HG03520 (cell line): Measurements from ENCODE around the gene FAT3.

Experiments
- ATAC-seq: cut with Tn5 transposase; IDR thresholded peaks from one replicate; pipeline ENCODE4 v1.9.1; 2021; ENCODE audit warnings: mild to moderate bottlenecking, moderate library complexity; ENCODE audit not compliant: unreplicated experiment

Gene FAT3

DNA sequence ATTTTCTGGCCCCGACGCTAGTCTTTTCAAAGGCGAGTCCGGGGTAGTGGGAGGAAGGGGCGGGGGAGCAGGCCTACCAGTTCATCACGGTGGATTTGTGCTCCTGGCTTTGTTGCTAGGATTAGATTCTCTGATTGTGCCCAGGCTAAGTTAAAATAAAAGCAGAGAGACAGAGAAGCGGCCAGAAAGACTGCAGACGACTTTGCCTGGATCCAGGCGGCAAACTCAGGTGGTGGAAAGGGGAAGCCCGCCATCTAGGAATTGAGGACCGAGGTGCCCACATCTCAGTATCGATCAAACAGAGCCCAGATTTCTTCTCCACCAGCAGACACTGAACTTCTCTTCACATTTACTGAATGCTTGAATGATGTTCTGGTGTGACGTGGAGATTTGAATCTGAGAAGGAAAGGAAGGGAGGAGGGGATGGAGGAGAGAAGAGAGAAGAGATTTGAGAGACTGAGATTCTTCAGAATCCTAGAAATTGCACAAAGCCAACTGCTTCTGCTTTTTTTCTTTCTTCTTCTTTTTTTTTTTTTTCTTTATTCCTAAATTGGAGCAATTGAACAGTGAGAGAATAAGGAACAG, 2.7 kb downstream of the FAT3 start:
- no peak for ATAC-seq

DNA sequence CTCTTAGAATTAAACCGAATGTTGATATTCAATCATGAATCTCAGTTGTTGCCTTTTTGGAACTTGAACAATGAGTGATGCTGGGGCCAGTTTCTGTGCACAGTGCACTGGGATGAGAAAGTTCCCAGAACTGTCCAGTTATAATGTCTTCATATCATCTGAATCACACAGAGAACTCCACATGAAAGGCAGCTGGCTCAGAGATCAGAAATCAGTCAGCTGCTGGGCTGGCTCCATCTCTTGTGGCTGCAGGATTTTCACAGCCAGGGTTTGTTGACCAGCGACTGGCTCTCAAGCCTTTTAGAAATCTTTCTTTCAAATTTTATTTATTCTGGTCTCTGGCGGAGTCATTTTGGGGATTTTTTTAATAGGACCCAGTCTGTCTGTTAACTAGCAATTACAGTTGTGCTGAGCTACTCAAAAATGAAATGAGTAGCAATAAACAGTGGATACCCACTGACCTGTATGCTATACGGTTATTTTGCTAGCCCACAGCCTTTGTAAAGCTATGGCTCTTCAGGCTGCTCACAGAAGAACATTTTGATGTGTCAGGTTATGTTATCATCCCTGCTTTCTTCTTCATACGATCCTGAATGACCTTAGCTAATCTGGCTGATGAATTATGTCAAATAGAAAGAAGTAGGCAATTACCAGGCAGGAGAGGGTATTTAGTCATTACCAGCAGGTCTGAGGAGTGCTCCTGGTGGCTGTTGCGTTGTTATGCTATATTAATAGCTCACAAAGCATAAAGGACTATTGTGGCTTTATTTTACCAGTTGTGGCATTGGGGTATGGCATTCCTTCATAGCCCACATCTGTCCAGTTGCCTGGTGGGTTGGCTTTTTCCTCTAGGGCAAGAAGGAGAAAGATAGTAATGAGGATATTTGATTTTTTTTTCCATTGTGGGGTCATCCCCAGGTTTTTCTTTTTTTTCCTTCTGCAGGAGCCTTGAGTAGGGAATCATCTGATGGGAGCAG, 3.6 kb downstream of the FAT3 start:
- ATAC-seq: no peak

DNA sequence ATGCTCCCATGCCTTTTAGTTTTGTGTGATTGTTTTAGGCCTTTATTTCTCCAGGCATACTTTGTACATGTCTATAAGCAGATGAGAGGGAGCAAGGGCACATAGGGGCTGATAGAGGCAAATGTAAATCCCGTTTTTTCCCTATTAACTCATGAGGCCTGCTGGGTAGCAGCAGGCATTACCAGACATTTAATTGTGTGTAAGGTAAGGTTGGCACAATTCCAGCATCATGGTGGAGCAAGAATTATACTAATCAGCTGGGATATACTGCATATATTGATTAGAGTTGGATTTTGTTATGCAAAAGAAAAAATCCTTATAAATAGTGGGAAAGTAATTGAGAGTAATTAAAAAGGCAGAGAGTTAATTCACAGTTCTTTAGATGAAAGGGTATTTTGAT, 12.2 kb downstream of the FAT3 start:
- no peak for ATAC-seq

DNA sequence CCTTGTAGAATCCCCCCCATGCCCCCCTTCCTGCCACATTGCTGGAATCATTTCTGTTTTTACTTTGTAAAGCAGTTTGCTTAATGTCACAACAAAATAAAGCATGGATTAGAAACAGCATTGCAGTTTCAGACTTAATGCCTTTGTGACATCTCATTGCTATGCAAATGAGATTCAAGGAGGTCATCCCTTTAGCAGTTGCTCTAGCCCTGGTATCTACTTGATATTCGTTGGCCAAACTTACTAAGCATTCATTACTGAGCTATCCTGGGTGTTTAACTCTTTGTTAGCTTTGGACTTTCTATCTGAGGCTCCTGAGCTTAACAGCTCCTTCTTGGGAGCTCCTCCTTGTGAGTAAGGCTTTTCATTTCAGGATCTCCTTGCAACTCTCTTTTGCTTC, 16.3 kb downstream of the FAT3 start:
- ATAC-seq: no peak

DNA sequence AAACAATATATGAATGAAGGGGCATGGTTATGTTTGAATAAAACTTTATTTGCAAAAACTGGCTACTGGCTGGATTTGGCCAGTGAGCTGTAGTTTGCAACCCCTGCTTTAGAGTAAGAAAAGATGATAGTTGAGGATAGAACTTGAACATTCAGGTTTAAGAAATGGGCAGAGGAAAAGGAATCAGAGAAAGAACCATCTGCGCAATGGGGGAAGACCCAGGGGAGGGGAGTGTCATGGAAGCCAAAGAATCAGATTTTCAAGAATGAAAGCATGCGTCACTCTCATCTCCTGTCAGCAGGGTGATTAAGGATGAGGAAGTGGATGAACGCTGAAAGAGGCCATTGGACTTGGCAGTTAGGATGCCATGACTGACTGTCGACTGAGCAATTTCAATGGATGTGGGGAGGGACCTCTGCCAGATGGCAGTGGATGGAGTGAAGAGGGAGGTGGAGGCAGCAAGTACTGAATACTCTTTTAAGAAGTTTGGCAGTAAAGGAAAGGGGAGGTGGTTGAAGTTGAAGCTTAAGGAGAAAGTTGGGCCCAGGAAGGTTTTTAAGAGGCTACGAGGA, 21.2 kb downstream of the FAT3 start:
- no peak for ATAC-seq

DNA sequence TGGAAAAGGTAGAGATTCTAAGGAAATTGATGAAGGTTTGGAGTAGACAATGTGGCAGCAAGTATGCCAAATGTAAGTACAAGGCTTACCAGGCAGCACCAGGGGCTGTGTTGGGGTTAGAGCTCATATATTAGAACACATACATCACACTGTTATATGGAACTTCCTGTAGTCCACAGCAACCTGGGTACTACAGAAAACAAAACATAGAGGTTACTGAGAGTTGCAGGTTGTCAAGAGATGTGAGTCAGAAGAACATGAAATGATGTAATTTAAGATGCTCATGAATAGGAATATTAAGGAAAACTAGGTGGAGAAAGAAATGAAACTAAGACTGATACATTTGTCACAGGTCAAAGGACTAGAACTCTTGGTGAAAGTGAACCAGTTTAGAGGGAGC, 22.0 kb downstream of the FAT3 start:
- no peak for ATAC-seq

DNA sequence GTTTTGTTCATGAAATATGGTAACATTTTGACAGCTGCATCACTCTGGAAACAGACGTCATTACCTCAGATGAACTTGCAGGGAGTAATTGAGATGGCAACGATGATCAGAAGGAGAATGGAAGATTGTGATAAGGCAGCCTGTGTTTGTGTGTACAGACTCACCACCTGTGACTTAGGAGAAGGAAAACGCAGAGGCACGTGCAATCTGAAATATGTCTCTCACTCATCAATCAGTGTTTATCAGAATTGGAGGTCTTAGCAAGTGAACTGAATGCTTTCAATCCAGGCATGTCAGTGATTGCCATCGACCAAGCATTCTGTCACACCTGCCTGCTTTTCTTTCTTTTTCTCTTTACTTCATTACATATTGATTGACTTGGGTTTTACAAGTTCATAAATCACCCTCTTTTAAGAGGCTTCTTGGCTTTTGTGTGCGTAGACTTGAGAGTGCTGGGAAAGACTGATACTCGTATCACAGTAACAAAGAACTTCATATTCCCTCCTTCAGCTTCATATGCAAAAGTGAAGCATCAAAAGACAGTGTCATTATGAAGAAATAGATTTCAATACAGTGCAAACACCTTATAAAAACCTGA, 24.6 kb downstream of the FAT3 start:
- no peak for ATAC-seq

DNA sequence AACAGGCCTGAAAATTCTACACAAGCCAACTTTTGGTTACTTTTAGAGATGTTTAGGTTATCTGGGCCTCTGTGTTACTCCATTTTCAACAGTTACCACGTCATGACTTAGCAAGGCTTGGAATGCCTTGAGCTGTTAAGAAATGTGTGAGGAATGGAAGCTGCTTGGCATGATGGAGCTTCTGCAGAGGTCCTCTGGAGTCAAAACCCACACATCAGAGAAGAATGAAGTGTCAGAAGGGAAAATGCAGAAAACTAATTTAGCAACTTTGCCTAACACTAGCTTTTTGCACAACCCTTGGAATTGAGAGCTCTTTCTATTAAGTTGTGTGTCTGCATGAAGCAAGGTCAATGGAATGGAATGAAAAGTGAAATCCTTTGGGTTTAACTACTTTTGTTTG, 27.4 kb downstream of the FAT3 start:
- ATAC-seq: no peak

DNA sequence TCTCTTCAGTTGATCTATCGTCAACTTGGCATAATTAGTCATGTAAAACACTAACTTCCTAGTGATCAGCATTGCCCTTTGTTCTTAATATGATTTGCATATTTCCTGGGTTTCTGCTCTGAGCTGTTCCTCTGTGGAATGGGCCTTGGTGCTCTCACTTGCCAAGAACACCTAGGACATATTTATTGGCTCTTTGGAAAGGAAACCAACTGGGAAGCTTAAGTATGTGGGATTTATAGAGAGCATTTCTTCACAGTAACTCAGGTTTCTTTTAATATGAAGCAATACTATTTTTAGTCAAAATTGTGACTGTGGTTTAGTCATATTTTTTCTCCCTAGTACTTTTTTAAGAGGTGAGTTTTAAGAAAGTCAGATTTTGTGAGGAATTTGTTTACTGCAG, 28.8 kb downstream of the FAT3 start:
- ATAC-seq: no peak

DNA sequence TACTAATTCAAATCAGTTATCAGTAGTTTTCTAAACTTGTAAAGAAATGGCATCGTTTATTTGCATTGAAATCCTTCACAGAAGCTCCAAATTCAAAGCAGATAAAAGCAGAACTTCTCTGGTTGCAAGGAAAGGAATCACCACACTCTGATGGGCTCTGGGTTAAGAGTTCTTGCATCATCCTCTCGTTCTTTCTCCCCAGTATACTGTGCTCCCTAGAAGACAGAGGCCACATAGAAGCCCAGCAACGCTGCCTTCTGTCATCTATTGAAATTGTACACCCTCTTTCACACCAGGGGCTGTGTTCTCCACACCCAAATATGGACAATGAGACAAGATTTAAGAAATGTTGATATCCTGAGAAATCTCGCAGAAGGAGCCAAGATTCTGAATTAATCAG, 29.3 kb downstream of the FAT3 start:
- ATAC-seq: no peak

DNA sequence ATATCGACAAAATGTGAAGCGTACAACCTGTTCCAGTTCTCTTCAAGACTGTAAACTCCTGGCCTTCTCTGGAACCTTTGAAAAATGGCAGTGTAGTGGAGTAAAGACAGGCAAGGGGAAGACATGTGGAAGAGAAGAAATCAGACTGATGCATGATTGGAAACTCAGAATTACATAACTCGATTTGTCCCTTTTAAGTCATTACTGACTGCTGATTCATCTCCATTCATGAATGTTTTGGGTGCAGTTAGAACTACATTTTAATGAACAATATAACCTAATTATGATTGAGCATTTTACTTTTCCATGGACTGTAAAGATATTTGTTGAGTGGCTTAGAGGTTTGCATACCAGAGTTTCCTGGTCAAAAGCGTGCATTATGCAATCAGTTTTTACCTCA, 32.9 kb downstream of the FAT3 start:
- no peak for ATAC-seq

DNA sequence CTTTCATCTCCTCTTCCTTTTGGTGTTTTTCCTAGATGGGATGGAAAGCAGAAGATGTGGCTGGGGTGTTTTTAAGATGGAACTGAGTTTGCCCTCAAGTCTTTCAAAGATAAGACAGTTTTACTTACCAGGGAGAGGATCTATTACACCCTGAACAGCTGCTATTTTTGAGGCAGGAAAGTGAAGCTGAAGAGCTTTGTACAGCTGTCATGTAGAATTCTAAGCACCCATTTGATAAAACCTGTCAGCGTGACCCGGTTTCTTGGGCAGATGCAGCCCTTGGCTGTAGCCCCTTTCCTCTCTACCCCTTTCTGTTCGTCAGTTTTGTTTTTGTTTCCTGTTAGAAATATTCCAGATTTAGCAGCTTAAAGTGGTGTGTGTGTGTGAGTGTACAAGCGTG, 35.2 kb downstream of the FAT3 start:
- ATAC-seq: no peak

DNA sequence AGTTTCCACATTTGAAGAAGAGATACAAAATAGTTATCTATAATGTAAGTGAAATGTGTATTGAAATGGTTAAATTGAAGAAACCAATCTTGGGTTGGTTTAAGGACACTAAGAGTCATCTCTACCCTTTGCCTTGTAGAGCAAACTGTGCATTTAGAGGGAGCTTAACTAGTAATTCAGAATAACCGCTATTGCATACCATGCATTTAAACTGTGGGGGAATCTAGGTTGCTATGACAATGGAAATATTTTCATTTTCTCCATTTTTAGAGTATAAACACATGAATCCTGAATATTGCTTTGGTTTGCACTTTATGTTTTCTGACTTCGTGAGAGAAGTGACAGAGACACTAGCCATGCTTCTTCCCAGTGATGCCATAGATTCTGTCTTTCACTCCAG, 39.7 kb downstream of the FAT3 start:
- no peak for ATAC-seq

DNA sequence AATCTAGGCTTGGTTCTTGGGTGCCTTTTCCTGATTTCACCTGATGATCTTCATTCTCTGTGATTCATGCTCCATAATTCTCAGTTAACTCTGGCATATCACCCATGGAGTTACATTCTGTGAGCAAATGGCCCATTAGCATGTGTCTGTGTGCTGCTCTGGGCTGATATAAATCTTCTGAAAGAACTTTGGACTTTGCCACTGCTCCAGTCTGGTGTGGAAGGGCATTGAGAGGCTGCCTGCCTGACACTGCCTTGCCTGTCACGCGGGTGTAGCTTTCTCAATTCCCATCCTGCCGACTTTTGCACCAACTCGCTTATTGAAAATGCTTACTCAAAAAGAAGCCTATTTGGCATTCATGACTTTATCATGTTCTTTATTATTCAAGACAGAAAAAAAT, 42.2 kb downstream of the FAT3 start:
- ATAC-seq: no peak

DNA sequence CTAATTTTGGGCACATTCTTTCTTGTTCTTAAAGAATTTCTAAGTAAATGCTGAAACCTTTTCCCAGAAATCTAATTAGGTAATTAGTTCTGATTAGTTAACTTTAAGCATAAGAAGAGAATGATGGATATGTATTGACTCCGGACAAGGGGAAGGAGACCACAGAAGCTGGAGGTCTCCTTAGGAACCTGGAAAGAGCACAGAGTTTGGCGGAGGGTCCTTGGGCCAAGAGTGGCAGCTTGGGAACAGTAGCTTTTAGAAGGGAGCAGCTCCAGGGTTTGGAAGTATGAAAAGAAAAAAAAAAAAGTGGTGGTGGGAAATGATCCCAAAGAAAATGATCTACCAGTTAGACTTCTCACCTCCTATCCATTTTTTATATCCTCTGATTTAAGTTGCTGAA, 42.7 kb downstream of the FAT3 start:
- ATAC-seq: no peak

DNA sequence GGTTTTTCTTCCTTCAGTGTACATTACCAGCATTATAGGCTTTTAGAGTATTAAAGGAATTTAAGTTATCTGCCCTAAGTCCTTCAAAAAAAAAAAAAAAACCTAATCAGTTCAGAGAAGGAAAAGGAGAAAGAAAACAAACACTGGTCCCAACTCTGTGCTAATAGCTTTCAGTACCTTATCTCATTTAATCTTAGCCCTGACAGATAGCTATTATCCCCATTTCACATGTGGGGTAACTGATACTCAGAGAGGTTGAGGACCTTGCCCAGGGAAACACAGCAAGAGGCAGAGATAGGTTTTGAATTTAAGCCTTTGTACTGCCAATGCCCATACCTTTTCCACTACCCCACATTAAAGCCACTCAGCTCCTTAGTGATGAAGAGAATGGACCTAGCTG, 43.4 kb downstream of the FAT3 start:
- ATAC-seq: no peak

DNA sequence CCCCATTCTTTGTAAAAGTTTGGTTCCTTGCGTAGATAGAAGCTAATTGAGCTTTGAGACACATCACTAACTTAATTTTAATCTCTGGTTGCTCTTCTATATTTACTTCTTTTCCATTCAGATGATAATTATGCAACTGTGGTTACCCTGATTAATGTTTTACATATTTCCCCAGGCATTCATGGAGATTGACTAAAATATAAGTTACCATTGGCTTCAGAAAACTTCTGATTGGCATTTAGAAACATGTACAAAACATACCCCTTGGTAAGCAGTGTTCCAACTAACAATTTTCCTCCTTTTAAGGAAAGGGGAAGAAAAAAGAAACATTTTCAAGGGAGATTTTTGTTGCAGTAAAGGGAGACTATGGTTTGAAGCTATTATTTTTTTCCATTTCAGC, 43.9 kb downstream of the FAT3 start:
- no peak for ATAC-seq

DNA sequence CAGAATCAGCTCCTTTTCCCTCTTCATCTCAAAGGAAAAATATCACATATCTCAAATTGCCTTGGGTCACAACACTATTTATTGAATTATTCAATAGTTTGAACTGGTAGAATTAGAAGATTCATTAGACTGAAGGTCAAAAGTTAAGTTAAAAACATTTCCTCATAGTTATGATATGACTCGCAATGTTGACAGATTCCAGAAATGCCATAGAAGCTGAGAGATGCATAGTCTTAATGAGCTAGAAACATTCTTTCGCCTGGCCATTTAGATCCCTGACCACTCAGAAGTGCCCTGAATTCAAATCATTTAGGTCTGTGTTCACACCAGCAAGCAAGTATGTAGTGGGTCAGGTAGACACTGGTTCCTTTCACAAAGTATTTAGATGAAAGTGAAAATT, 44.4 kb downstream of the FAT3 start:
- ATAC-seq: no peak

DNA sequence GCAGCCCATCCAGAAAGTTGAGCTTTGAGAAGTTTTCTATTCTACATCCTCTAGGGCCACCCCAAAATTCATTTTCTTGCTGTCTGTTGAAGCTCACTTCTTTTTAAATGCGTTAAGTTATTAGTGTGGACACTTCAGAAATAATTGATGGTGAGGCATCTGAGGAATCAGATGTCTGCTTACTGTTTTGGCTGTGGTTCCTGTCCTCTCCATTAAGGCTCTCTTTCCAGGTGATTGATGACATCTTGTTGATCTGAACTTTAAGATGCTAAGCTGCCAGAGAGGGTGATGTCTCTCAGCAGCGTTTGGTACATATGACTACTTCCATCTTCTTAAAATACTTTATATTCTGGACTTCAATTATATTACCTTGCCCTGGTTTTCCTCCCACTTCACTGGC, 45.2 kb downstream of the FAT3 start:
- no peak for ATAC-seq

DNA sequence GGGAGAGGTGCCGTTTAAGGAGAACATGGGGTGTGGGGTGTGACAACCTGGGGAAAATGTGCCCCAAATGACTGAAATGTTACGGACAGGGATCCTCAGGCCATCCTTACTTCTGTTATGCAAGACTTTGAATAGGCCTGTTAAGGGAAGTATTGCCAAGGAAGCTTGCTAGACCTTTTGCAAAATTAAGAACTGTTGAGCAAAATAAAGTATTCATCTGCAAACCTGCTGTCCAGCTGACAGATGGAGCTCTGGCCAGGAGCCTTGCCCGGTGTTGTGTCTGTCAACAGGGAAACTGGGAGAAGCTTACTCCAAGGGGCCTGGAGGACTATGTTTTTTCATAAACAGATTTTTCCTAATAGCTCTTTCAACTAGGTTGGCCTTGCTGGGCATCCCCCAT, 48.0 kb downstream of the FAT3 start:
- ATAC-seq: no peak
